Measurements from ENCODE around the gene GCNT2.
"Not testable (repeated sequence)": the region's sequence is repeated elsewhere in the genome, so short reads cannot be mapped to it uniquely, and the experiment has no call there.

The GCNT2 gene

GRCh38 chr6:10662207-10662606, 141.1 kb downstream of the GCNT2 start:
- no peak overlapping the region for H3K4me3 ChIP-seq (ENCODE audit: low read depth, low read length, poor library complexity, severe bottlenecking)
- no peaks in the 10 kb centered on the region for H3K9me2 ChIP-seq (ENCODE audit: low read depth, low read length)
- H3K79me2 ChIP-seq (ENCODE audit: insufficient read depth, low read length): no peaks in the 10 kb centered on the region
- no peaks in the 10 kb centered on the region for H4K20me1 ChIP-seq (ENCODE audit: insufficient read depth, low read length)
- H3K9me3 ChIP-seq (ENCODE audit: low read length): no peaks in the 10 kb centered on the region
- TF ChIP-seq, protein P1, sequence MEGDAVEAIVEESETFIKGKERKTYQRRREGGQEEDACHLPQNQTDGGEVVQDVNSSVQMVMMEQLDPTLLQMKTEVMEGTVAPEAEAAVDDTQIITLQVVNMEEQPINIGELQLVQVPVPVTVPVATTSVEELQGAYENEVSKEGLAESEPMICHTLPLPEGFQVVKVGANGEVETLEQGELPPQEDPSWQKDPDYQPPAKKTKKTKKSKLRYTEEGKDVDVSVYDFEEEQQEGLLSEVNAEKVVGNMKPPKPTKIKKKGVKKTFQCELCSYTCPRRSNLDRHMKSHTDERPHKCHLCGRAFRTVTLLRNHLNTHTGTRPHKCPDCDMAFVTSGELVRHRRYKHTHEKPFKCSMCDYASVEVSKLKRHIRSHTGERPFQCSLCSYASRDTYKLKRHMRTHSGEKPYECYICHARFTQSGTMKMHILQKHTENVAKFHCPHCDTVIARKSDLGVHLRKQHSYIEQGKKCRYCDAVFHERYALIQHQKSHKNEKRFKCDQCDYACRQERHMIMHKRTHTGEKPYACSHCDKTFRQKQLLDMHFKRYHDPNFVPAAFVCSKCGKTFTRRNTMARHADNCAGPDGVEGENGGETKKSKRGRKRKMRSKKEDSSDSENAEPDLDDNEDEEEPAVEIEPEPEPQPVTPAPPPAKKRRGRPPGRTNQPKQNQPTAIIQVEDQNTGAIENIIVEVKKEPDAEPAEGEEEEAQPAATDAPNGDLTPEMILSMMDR (IDR thresholded peaks at IDR 0.05; ENCODE audit: low read length): no peak
- TF ChIP-seq EZH2 (IDR thresholded peaks at IDR 0.05; ENCODE audit: borderline replicate concordance, low read length): no peak
- H2AFZ ChIP-seq (ENCODE audit: low read length): no peak overlapping the region
- no peak overlapping the region for H3K27ac ChIP-seq (ENCODE audit: low read depth, low read length, poor library complexity, severe bottlenecking)
- no peaks in the 10 kb centered on the region for H3K36me3 ChIP-seq (ENCODE audit: insufficient read depth, low read length)
- H3K9ac ChIP-seq (ENCODE audit: low read length): no peak overlapping the region
- peaks cover 2% of the 10 kb centered on the region for H3K27me3 ChIP-seq (ENCODE audit: insufficient read depth, low read length)
- no peaks in the 10 kb centered on the region for H3K4me1 ChIP-seq (ENCODE audit: insufficient read depth, low read length, severe bottlenecking)
- no peak overlapping the region for H3K4me2 ChIP-seq (ENCODE audit: low read length)
- H3F3A ChIP-seq (ENCODE audit: insufficient read depth, low read length): no peaks in the 10 kb centered on the region

DNA sequence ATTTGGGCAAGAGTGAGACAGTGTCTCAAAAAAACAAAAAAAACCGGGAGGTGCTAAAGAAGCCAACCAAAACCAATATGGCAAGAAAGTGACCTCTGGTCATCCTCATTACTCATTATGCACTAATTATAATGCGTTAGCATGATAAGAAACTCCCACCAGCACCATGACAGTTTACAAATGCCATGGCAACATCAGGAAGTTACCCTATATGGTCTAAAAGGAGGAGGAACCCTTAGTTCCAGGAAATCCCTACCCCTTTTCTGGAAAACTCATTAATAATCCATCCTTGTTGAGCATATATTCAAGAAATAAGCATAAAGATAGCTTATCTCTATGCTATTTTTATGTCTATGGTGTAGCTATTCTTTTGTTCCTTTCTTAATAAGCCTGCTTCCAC, 141.6 kb downstream of the GCNT2 start:
- no peak overlapping the region for H3K9ac ChIP-seq (ENCODE audit: low read length)
- no peak overlapping the region for H3K4me2 ChIP-seq (ENCODE audit: low read length)
- H3K4me1 ChIP-seq (ENCODE audit: insufficient read depth, low read length, severe bottlenecking): no peaks in the 10 kb centered on the region
- peaks cover 5% of the 10 kb centered on the region for H3K27me3 ChIP-seq (ENCODE audit: insufficient read depth, low read length)
- H2AFZ ChIP-seq (ENCODE audit: low read length): no peak overlapping the region
- H3K36me3 ChIP-seq (ENCODE audit: insufficient read depth, low read length): no peaks in the 10 kb centered on the region
- H3K4me3 ChIP-seq (ENCODE audit: low read depth, low read length, poor library complexity, severe bottlenecking): no peak overlapping the region
- no peak overlapping the region for H3K27ac ChIP-seq (ENCODE audit: low read depth, low read length, poor library complexity, severe bottlenecking)
- TF ChIP-seq, protein P1 (IDR thresholded peaks at IDR 0.05; ENCODE audit: low read length): no peak
- TF ChIP-seq EZH2 (IDR thresholded peaks at IDR 0.05; ENCODE audit: borderline replicate concordance, low read length): no peak
- H4K20me1 ChIP-seq (ENCODE audit: insufficient read depth, low read length): no peaks in the 10 kb centered on the region
- no peaks in the 10 kb centered on the region for H3K9me3 ChIP-seq (ENCODE audit: low read length)
- no peaks in the 10 kb centered on the region for H3F3A ChIP-seq (ENCODE audit: insufficient read depth, low read length)
- no peaks in the 10 kb centered on the region for H3K79me2 ChIP-seq (ENCODE audit: insufficient read depth, low read length)
- H3K9me2 ChIP-seq (ENCODE audit: low read depth, low read length): no peaks in the 10 kb centered on the region

DNA sequence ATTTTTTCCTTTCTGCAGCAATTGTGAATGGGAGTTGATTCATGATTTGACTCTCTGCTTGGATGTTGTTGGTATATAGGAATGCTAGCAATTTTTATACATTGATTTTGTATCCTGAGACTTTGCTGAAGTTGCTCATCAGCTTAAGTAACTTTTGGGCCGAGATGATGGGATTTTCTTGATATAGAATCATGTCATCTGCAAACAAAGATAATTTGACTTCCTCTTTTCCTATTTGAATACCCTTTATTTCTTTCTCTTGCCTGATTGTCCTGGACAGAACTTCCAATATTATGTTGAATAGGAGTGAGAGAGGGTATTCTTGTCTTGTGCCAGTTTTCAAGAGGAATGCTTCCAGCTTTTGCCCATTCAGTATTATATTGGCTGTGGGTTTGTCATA, 144.4 kb downstream of the GCNT2 start:
- H2AFZ ChIP-seq (ENCODE audit: low read length); H3K36me3 ChIP-seq (ENCODE audit: insufficient read depth, low read length); H3K9ac ChIP-seq (ENCODE audit: low read length); H4K20me1 ChIP-seq (ENCODE audit: insufficient read depth, low read length); H3K27me3 ChIP-seq (ENCODE audit: insufficient read depth, low read length); H3K27ac ChIP-seq (ENCODE audit: low read depth, low read length, poor library complexity, severe bottlenecking); H3K4me2 ChIP-seq (ENCODE audit: low read length); H3K9me3 ChIP-seq (ENCODE audit: low read length); H3K79me2 ChIP-seq (ENCODE audit: insufficient read depth, low read length); H3K9me2 ChIP-seq (ENCODE audit: low read depth, low read length); H3K4me3 ChIP-seq (ENCODE audit: low read depth, low read length, poor library complexity, severe bottlenecking); H3F3A ChIP-seq (ENCODE audit: insufficient read depth, low read length); H3K4me1 ChIP-seq (ENCODE audit: insufficient read depth, low read length, severe bottlenecking): not testable (repeated sequence)

GRCh38 chr6:10668126-10668917, 147.2 kb downstream of the GCNT2 start:
- H3K79me2 ChIP-seq (ENCODE audit: insufficient read depth, low read length): no peaks in the 10 kb centered on the region
- H3F3A ChIP-seq (ENCODE audit: insufficient read depth, low read length): no peaks in the 10 kb centered on the region
- peaks cover 8% of the 10 kb centered on the region for H3K27me3 ChIP-seq (ENCODE audit: insufficient read depth, low read length)
- no peaks in the 10 kb centered on the region for H3K4me1 ChIP-seq (ENCODE audit: insufficient read depth, low read length, severe bottlenecking)
- no peak overlapping the region for H3K9ac ChIP-seq (ENCODE audit: low read length)
- no peaks in the 10 kb centered on the region for H3K9me3 ChIP-seq (ENCODE audit: low read length)
- no peaks in the 10 kb centered on the region for H3K9me2 ChIP-seq (ENCODE audit: low read depth, low read length)
- H3K27ac ChIP-seq (ENCODE audit: low read depth, low read length, poor library complexity, severe bottlenecking): no peak overlapping the region
- H3K36me3 ChIP-seq (ENCODE audit: insufficient read depth, low read length): no peaks in the 10 kb centered on the region
- no peak overlapping the region for H2AFZ ChIP-seq (ENCODE audit: low read length)
- H3K4me2 ChIP-seq (ENCODE audit: low read length): no peak overlapping the region
- no peak for TF ChIP-seq EZH2 (IDR thresholded peaks at IDR 0.05; ENCODE audit: borderline replicate concordance, low read length)
- TF ChIP-seq, protein P1 (IDR thresholded peaks at IDR 0.05; ENCODE audit: low read length): no peak
- no peaks in the 10 kb centered on the region for H4K20me1 ChIP-seq (ENCODE audit: insufficient read depth, low read length)
- no peak overlapping the region for H3K4me3 ChIP-seq (ENCODE audit: low read depth, low read length, poor library complexity, severe bottlenecking)
